ENCODE data around the gene ZNF324B. TPM values are rescaled to one million over a fixed set of nuclear protein-coding genes. Genes with fewer than 3 reads are reported as not detected.

ZNF324B gene
- total and polyA plus RNA-seq, 2 donors (not counting 1 experiment from before 2014, with no cell fraction given), result 5.6 to 17.4 TPM

DNA sequence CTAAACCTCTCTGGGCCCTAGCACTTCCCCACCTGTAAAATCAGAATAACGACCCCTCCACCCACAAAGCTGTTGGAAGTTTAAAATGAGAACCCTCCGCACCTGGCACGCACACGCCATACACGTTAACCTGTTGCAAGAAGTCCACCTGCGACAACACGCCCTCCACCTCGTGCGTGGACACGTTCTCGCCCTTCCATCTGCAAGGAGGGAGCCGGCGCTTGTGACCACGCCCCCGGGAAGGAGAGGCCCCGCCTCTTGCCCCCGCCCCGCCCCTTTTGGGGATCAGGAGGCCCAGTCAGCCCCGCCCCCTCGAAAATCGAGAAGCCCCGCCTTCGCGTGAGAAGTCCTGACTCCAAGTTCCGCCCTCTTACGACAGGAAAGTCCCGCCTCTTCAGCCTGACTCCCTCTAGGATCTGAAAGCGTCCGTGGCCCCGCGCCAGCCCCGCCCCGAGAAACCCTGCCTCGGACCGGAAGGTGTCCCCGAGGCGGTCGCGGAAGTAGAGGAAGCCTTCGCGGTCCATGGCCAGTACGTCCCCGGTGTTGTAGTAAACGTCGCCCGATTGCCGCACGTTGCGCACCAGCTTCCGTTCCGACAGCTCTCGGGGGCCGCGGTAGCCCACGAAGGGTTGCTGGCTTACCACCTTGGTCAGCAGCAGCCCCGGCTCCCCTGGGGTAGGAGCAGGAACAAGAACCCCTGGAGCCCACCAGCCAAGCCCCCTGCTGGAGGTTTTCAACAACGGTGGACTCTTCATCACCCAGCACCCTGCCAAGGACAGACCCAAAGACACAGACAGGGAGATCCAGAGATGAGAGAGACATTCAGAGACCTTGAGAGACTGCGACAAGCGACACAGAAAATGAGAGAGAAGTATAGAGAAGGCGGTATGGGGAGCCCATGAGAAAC, 47.9 kb downstream of the ZNF324B start:
- ChIA-PET POLR2A (interaction anchor here (0.6 to 1.6 kb wide), 3 partner anchors 20 to 137 kb away, joined by 5 read pairs; partner anchors contain the start of genes ZBTB45 and ZNF497), CTCF (interaction anchor here (3.4 kb wide), 1 partner anchor 20 kb away, joined by 19 read pairs; the partner anchor contains the start of gene ZBTB45)
- H3K27ac Mint-ChIP-seq, result peak overlapping the region; percentile 93
- Histone ChIP-seq H3K9ac (ENCODE audit: low read length) (peak overlapping the region; percentile 66), H3K79me2 (ENCODE audit: control insufficient read depth, insufficient read depth, low read length) (no peaks in the 10 kb centered on the region), H3K27me3 (replicated peaks in 1 of 4; ENCODE audit: control extremely low read depth in 1 of 4, control insufficient read depth in 3 of 4, insufficient read depth in 4 of 4, low read length in 3 of 4) (no peaks in the 10 kb centered on the region), H4K20me1 (ENCODE audit: control insufficient read depth, insufficient read depth, low read length, poor library complexity, severe bottlenecking) (no peaks in the 10 kb centered on the region), H3K27ac (ENCODE audit: low read length in 2 of 2) (peak overlapping the region; percentile 74 to 85), H3K36me3 (replicated peaks in 1 of 2; ENCODE audit: control extremely low read depth in 1 of 2, control insufficient read depth in 1 of 2, extremely low read depth in 1 of 2, insufficient read depth in 2 of 2, low read length in 1 of 2) (no peaks in the 10 kb centered on the region), H3K4me1 (ENCODE audit: control insufficient read depth in 2 of 2, insufficient read depth in 2 of 2, low read length in 2 of 2) (peaks cover 9 to 20% of the 10 kb centered on the region in 2 donors), H3K9me3 (ENCODE audit: control extremely low read depth in 1 of 3, control insufficient read depth in 2 of 3, insufficient read depth in 1 of 3, low read length in 2 of 3) (peaks cover 0 to 39% (median 0%) of the 10 kb centered on the region in 3 donors), H3K4me3 (ENCODE audit: control extremely low read depth in 1 of 5, extremely low read depth in 1 of 5, insufficient read depth in 1 of 5, low read depth in 2 of 5, low read length in 4 of 5) (peak overlapping the region; percentile 55 to 81 (median 69)), H2AFZ (ENCODE audit: insufficient read depth, low read depth, low read length, poor library complexity, severe bottlenecking) (peak overlapping the region; percentile 87), H3K4me2 (replicated peaks; ENCODE audit: low read depth, low read length, poor library complexity, severe bottlenecking) (peak overlapping the region; percentile 94)
- WGBS (ENCODE audit: insufficient coverage), result 4% methylated on average over 56 of the region's 60 CpGs
- no peak for TF ChIP-seq EZH2 (IDR thresholded peaks at IDR 0.05; ENCODE audit: borderline replicate concordance, insufficient read depth, low read depth, low read length, poor library complexity, severe bottlenecking)
- TF ChIP-seq, protein P1, sequence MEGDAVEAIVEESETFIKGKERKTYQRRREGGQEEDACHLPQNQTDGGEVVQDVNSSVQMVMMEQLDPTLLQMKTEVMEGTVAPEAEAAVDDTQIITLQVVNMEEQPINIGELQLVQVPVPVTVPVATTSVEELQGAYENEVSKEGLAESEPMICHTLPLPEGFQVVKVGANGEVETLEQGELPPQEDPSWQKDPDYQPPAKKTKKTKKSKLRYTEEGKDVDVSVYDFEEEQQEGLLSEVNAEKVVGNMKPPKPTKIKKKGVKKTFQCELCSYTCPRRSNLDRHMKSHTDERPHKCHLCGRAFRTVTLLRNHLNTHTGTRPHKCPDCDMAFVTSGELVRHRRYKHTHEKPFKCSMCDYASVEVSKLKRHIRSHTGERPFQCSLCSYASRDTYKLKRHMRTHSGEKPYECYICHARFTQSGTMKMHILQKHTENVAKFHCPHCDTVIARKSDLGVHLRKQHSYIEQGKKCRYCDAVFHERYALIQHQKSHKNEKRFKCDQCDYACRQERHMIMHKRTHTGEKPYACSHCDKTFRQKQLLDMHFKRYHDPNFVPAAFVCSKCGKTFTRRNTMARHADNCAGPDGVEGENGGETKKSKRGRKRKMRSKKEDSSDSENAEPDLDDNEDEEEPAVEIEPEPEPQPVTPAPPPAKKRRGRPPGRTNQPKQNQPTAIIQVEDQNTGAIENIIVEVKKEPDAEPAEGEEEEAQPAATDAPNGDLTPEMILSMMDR (IDR thresholded peaks at IDR 0.05), result peak; percentile 45
- intact Hi-C loops (cut with micrococcal nuclease), result loop anchor here (1.0 kb wide), 8 partner anchors 15 to 137 kb away; partner anchors contain the start of genes MZF1, TRIM28, ZBTB45 and ZNF132
- H3K4me1 Mint-ChIP-seq, result peaks cover 19% of the 10 kb centered on the region
- H3K27me3 Mint-ChIP-seq, result no peaks in the 10 kb centered on the region
- ATAC-seq (ENCODE audit: low read depth) (peak; percentile 89), DNase-seq (peak; percentile 96)
- H3K4me3 Mint-ChIP-seq, result peak overlapping the region; percentile 91
- peaks cover 2% of the 10 kb centered on the region for H3K9me3 Mint-ChIP-seq (ENCODE audit: insufficient read depth)

Measured in B cell (primary cell).